NCI-H1436 treated with DMSO at 0.1 percent for 48 hours (cell line): ENCODE results near the gene PSTPIP1.

ENCODE experiments used
- DNase-seq: peaks from one replicate; lab custom pipeline; 2025; lab: John Stamatoyannopoulos, UW

The PSTPIP1 gene

GRCh38 chr15:77019521-77020331 is 24.8 kb downstream of the PSTPIP1 start:
- DNase-seq, result no peak

DNA sequence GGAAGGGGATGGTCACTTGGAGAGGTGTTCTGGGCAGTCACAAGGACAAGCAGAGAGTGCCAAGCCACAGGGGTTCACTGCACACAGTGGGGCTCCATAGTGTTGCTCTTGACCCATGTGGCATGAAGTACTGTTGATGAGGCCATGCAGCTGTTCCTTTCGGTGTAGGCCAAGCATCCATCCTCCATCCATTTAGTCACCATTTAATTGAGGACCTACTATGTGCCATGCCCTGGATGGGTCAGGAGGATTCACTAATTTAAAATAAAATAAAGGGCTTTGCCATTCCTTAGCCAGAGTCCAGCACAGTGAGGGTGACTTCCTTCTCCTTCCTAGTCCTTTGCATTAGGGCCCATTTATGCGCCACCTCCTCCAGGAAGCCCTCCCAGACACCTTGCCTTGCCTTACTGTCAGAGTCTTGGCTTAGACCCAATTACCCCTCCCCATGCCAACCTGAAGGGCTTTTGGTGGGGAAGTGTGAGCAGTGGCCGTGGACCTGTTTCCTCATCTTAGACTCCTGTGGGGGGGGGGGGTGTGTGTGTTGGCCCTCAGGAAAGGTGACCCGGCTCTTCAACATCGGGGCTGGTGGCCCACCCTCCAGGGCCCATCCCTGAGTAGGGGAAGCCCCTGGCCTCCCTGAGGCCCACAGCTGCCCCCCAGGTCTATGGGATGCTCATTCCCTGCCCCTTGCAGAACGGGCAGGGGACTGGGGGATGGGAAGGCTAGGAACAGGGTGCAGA is 25.6 kb downstream of the PSTPIP1 start:
- DNase-seq, result no peak

GRCh38 chr15:77021088-77021481 is 26.2 kb downstream of the PSTPIP1 start:
- no peak for DNase-seq

GRCh38 chr15:77021803-77022381 is 27.0 kb downstream of the PSTPIP1 start:
- no peak for DNase-seq

- DNase-seq, result no peak
Measured at GRCh38 chr15:77022646-77023575, 28.0 kb downstream of the PSTPIP1 start.

GRCh38 chr15:77023576-77024272 is 28.8 kb downstream of the PSTPIP1 start:
- no peak for DNase-seq

- DNase-seq, result no peak
Measured at GRCh38 chr15:77024273-77025082, 29.6 kb downstream of the PSTPIP1 start.

- DNase-seq, result no peak
Measured at GRCh38 chr15:77025083-77025901, 30.4 kb downstream of the PSTPIP1 start.

GRCh38 chr15:77025941-77026411 is 31.1 kb downstream of the PSTPIP1 start:
- DNase-seq, result no peak

DNA sequence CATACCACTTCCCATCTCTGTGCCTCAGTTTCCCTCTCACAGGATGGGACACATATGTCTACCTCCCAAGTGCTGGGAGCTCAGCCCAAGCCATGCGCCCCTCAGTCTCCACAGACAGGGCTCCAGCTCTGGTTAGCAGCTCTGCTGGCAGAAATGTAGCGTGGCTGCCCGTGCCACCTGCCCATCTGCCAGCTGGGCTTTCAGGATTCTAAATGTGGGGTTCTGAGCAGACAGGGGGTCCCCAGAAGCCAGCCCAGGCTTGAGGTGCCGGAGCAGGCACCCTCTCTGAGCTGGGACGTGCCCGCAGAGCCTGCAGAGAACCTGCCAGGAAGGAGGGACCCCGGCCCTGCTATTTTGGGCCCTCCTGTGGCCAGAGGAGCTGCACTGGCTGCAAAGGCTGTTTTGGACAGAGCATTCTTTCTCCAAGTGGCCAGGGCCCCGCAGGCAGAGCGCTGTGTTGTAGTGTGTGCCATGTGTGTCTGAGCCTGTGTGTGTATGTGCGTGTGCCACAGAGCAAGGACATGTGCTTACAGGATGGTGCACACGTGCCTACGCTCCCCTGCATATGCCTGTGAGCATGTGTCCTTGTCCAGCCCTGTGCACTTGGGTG is 31.7 kb downstream of the PSTPIP1 start:
- no peak for DNase-seq

DNA sequence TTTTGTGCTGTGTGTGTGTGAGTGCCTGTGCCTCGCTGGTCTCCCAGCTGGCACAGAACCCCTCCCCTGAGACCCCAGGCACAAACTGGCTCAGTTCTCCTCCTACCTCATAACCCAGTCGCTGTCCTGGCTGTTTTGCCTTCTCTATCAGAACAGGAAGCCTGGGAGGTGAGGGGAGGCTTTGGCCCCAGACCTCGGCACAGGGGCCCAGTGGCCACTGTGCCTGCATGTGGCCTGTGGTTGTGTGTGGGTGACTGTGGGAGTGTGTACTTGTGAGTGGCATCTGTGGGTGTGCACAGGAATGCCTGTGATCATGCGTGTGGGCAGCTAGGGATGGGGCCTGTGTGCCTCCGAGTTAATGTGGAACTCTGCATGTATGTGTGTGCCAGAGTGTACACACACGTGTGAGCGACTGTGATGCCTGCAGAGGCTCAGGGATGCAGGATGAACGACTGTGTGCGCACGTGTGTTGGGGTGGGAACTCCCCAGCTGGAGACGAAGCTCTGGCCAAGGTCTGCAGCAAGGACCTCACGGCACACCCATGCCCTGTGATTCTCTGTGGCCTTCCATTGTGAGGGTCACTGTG is 32.3 kb downstream of the PSTPIP1 start:
- DNase-seq, result no peak

GRCh38 chr15:77027697-77028450 is 32.9 kb downstream of the PSTPIP1 start:
- no peak for DNase-seq

DNA sequence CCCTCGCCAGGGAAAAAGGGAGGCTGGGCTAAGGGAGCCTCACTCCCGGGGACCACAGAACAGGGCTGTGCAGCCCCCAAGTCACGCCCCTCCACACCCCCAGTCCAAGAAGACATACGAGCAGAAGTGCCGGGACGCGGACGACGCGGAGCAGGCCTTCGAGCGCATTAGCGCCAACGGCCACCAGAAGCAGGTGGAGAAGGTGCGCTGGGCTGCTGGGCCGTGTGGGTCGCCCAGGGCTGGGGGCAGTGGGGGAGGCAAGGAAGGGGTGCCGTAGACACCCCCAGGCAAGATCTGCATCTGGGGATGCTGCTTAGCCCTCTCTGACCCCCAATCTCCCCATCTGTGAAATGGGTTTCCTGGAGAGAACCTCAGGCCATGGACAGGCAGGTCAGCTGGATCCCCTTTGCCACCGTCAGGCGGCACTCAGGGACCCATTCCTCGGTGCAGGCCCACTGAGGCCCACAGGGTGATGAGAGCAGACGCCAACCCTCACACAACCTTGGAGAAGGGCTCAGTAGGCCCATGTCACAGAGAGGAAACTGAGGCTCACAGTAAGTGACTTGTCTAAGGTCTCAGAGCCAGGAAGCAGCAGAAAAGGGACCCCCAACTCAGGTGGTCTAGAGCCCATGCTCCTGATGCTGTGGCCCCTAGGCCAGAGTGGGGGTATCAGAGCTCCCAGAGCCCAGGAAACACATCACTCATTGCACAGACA is 33.7 kb downstream of the PSTPIP1 start:
- no peak for DNase-seq

- no peak for DNase-seq
Measured at GRCh38 chr15:77029166-77030047, 34.5 kb downstream of the PSTPIP1 start.

DNA sequence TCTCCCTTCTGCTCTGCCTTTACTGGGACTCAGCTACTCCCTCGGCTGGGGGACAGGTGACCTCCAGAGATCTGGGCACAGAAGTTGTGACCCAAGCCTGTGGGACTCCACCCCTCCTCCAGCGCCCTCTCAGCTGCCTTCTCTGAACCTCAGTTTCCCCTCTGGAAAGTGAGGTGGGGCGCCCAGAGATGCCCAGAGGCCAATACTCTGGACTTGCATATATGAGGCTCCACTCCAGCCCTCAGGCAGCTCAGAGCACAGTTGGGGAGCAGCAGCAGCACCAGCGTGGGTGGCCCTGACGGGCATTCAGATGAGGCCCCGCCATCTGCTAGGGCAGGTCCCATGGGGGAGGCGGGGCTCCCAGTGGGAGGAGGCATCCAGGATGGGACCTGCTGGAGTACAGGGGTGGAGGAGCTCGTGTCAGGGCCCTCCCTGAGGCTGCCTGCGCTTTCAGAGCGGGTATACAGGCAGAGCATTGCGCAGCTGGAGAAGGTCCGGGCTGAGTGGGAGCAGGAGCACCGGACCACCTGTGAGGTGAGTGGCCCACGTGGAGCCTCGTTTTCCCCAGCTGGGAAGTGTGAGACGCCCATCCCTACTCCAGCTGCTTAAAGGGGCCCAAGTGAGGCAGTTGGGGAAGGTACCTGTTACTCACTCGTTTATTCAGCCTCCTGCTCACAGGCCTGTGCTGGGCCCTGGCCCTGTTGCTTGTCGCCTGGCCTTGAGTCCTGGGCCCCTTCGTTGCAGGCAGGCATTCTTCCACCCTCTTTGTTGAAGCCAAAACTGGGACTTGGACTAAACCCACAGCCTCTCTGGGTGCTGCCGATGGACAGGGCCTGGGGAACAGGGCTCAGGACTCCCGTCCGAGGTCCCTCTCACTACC is 35.4 kb downstream of the PSTPIP1 start:
- no peak for DNase-seq
